Fibroblast of the aortic adventitia (primary cell): ENCODE measurements around the gene RHCG. TPM values are rescaled to one million over a fixed set of nuclear protein-coding genes. Genes with fewer than 3 reads are reported as not detected.

Experiments
- DNase-seq: peaks from one replicate; pipeline ENCODE4 v3.0.0-alpha.2; 2010; ENCODE audit warnings: low read depth
- H3K4me3 ChIP-seq: 2 replicates; pipeline ENCODE4 v1.5.1; 2011; ENCODE audit warnings: low read depth, mild to moderate bottlenecking, control low read depth, low read length, moderate library complexity
- CTCF ChIP-seq: IDR thresholded peaks from 2 replicates; pipeline ENCODE4 v1.5.1; 2011; ENCODE audit warnings: mild to moderate bottlenecking, low read length, control low read depth, inconsistent platforms; ENCODE audit not compliant: insufficient read depth
- total RNA-seq: library from RNA; depleted of rRNA; stranded (reverse); fragments of >200 nt; gene quantifications from 2 replicates; pipeline ENCODE4 v1.2.3, GENCODE V29; 2012; ENCODE audit warnings: low replicate concordance

RHCG gene
- total RNA-seq, 1 donor, result not detected

GRCh38 chr15:89443581-89443980 lies 52.8 kb downstream of the RHCG start:
- no peak for TF ChIP-seq CTCF
- H3K4me3 ChIP-seq, result no peak overlapping the region
- DNase-seq, result no peak

GRCh38 chr15:89442671-89443307 lies 53.6 kb downstream of the RHCG start:
- no peak overlapping the region for H3K4me3 ChIP-seq
- peak; percentile 78 for TF ChIP-seq CTCF
- DNase-seq, result peak; percentile 46

DNA sequence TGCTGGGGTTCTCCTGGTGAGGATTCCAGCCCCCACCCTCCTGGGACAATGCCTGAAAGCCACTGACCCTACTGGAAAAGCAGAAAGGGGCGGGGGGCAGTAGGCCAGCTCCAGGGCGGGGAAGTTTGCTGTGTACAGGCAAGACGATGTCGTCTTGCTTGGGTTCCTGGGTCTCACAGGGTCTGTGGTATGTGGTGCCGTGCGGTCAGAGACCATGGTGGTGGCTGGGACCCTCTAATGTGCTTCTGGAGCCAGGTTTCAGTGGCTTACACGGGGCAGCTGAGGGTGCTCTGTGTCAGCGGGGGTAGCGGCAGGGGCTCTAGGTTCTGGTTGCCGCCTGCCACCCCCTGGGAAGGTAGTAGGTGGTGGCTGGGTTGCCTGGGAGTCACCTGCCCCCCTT lies 54.2 kb downstream of the RHCG start:
- H3K4me3 ChIP-seq, result no peak overlapping the region
- no peak for DNase-seq
- no peak for TF ChIP-seq CTCF

DNA sequence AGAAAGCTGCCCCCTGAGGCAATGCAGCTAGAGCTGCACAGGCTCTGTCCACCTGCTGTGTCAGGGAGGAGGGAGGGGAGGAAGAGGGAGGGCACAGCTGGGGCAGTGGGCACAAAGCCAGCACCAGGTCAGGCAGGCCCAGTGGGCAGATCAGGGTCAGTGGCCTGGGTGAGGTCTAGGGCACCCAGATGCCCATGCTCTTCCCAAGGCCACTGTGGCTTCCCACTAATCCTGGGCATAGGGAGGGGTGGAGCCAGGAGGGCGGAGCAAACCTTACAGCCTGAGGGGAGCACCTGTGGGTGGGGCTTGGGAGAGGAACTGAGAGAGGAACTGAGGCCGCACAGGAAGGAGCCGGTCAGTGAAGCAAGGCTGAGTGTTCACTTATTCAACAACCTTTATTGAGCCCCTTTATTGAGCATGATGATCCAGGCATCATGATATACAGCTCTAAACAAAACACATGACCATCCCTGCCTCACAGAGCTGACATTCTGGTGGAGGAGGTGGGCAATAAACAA lies 55.0 kb downstream of the RHCG start:
- no peak for DNase-seq
- TF ChIP-seq CTCF, result no peak
- H3K4me3 ChIP-seq, result no peak overlapping the region

DNA sequence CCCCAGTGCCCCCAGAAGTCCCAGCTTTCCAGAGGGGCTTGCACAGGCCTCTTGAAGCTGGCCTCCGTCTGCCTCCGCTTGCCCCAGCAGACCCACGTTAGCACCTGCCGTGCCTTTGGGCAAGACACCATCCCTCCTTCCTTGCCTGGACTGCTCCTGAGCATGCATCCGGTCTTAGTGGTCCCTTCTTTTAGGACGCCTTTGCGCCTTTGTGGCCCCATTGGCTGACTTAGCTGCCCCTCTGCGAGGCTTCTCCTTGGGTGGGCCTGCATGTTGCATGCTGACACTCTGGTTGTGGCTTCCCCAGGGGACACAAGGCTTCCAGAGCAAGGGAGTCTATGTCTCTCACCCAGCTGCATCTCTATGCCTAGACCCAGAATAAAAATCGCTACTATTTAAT lies 56.6 kb downstream of the RHCG start:
- no peak overlapping the region for H3K4me3 ChIP-seq
- TF ChIP-seq CTCF, result no peak
- no peak for DNase-seq

DNA sequence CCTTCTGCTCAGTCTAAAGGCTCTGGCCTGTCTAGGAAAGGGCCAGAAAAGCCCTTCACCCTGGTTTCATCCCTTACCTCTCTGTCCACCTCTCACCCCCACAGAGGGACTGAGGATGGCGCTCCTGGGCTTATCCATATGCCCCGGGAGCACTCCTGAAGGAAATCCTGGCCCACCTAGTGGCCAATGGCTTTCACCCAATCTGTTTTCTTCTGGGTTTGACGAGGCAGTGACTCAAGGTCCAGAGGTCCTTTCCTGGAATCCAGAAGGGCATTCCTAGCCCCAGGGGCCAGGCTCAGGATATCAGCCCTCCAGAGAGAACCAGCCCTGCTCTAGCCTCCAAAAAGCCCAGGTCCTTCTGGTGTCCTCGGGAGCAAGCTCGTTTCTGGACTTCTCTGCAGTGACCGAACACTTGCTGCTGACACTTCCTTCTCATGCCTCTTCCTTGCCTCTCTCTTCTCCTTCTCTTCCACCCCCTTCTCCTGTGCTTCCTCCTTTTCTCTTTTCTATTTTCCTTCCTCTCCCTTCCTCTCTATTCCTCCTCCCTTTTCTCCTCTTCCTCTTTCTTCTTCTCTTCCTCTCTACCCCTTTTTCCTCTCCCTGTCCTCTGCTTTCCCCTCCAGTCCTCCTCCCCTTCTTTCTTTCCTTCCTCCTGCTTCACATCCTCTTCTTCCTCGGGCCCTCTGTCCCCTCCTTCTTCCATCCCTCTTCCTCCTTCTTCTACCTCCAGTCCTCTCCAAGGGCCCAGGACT lies 59.6 kb downstream of the RHCG start:
- no peak for DNase-seq
- H3K4me3 ChIP-seq, result no peak overlapping the region
- TF ChIP-seq CTCF, result no peak

GRCh38 chr15:89435362-89435761 lies 61.0 kb downstream of the RHCG start:
- no peak for DNase-seq
- no peak overlapping the region for H3K4me3 ChIP-seq
- TF ChIP-seq CTCF, result no peak
